Measurements from ENCODE around the gene ELOVL7.

GRCh38 chr5:60852940-60853339 lies 8.9 kb upstream of the ELOVL7 start:
- TF ChIP-seq CTCF (IDR thresholded peaks at IDR 0.05) (no peak), POLR2A (IDR thresholded peaks at IDR 0.05) (no peak)
